H1 (cell line): Measurements from ENCODE around the gene PRXL2B. TPM values are rescaled to one million over a fixed set of nuclear protein-coding genes. Genes with fewer than 3 reads are reported as not detected.

Source experiments
- CTCF ChIA-PET: fragments of 300-600 bp; sonication (Branson Sonifier 250); formaldehyde crosslinking; loops from one replicate; lab custom pipeline; 2021; ENCODE audit not compliant: partially characterized antibody; lab: Charles Lee
- POLR2A ChIA-PET: fragments of 300-600 bp; sonication (Branson Sonifier 250); formaldehyde crosslinking; loops from one replicate; lab custom pipeline; 2021; ENCODE audit warnings: inconsistent platforms; ENCODE audit not compliant: partially characterized antibody; lab: Charles Lee
- DNase-seq, 2 experiments: peaks; one replicate each; pipeline versions ENCODE4 v3.0.0 to v3.0.0-alpha.2; 2010 to 2022; ENCODE audit warnings: low spot score in 2 of 2, low read depth in 1 of 2, mixed read lengths in 1 of 2
- FAIRE-seq: peaks from 2 replicates; lab custom pipeline; 2011; peaks lifted over from hg19 to GRCh38; lab: Jason Lieb, UNC
- H2AFZ ChIP-seq: 2 replicates; pipeline ENCODE4 v1.8.1; 2012; ENCODE audit warnings: low read length, inconsistent platforms
- H2AK5ac ChIP-seq: 2 replicates; pipeline ENCODE4 v1.6.1; 2013; ENCODE audit warnings: low read depth, low read length
- H2BK120ac ChIP-seq: replicated peaks from 2 replicates; pipeline ENCODE3; 2013; ENCODE audit warnings: low read depth, low read length, inconsistent platforms
- H2BK12ac ChIP-seq: 2 replicates; pipeline ENCODE4 v1.6.1; 2013; ENCODE audit warnings: low read depth, low read length
- H2BK15ac ChIP-seq: 2 replicates; pipeline ENCODE4 v1.6.1; 2013; ENCODE audit warnings: low read length
- H2BK20ac ChIP-seq: 2 replicates; pipeline ENCODE4 v1.6.1; 2013; ENCODE audit warnings: low read length
- H2BK5ac ChIP-seq: 2 replicates; pipeline ENCODE4 v1.6.1; 2013; ENCODE audit warnings: low read depth, low read length
- H3K14ac ChIP-seq: 2 replicates; pipeline ENCODE4 v1.6.1; 2013; ENCODE audit warnings: inconsistent platforms; ENCODE audit not compliant: insufficient read length
- H3K18ac ChIP-seq: 2 replicates; pipeline ENCODE4 v1.6.1; 2013; ENCODE audit warnings: low read length; ENCODE audit errors: extremely low read depth
- H3K23ac ChIP-seq: 2 replicates; pipeline ENCODE4 v1.6.1; 2013; ENCODE audit warnings: inconsistent platforms; ENCODE audit not compliant: insufficient read length
- H3K23me2 ChIP-seq: 2 replicates; pipeline ENCODE4 v1.6.1; 2013; ENCODE audit warnings: low read depth, low read length
- H3K27ac ChIP-seq: 2 replicates; pipeline ENCODE4 v1.6.1; 2011; ENCODE audit warnings: low read depth, low read length, inconsistent platforms
- H3K27me3 ChIP-seq, 4 experiments: replicated peaks in 1 of 4; 1 replicate in 1 of 4; 2 replicates in 3 of 4; pipeline versions ENCODE4 v1.6.1 to v1.8.1; 2011 to 2013; ENCODE audit warnings: low read length in 3 of 4, mild to moderate bottlenecking in 3 of 4, inconsistent platforms in 2 of 4, mixed read lengths in 2 of 4, moderate library complexity in 1 of 4; ENCODE audit not compliant: control insufficient read depth in 3 of 4, insufficient read depth in 3 of 4; ENCODE audit errors: extremely low read depth in 1 of 4
- H3K36me3 ChIP-seq, 4 experiments: 2 replicates each; pipeline versions ENCODE4 v1.6.1 to v1.8.1; 2011 to 2013; ENCODE audit warnings: mild to moderate bottlenecking in 4 of 4, low read length in 3 of 4, moderate library complexity in 2 of 4, control low read depth in 1 of 4, inconsistent platforms in 1 of 4; ENCODE audit not compliant: insufficient read depth in 4 of 4, control insufficient read depth in 2 of 4
- H3K4ac ChIP-seq: replicated peaks from 2 replicates; pipeline ENCODE3; 2013; ENCODE audit warnings: low read length, low read depth, mixed read lengths, inconsistent platforms; ENCODE audit not compliant: insufficient read length
- H3K4me1 ChIP-seq, 4 experiments: replicated peaks in 1 of 4; 1 replicate in 1 of 4; 2 replicates in 3 of 4; pipeline versions ENCODE4 v1.6.1 to v1.8.1; 2011 to 2013; ENCODE audit warnings: low read length in 3 of 4, inconsistent platforms in 2 of 4, mixed read lengths in 1 of 4; ENCODE audit not compliant: insufficient read depth in 4 of 4, control insufficient read depth in 3 of 4
- H3K4me2 ChIP-seq, 2 experiments: 2 replicates each; pipeline versions ENCODE4 v1.6.1 to v1.8.1; 2011 to 2013; ENCODE audit warnings: low read depth in 2 of 2, low read length in 2 of 2, control low read depth in 1 of 2, inconsistent platforms in 1 of 2, mild to moderate bottlenecking in 1 of 2; ENCODE audit not compliant: insufficient read depth in 1 of 2
- H3K4me3 ChIP-seq, 4 experiments: fragments of 200-600, 300-600 bp in 1 of 4; sonication (generic), shearing (Covaris generic), sonication (Bioruptor Twin) in 1 of 4; 2 replicates each; pipeline versions ENCODE4 v1.5.1 to v1.8.1; 2011 to 2016; ENCODE audit warnings: low read length in 4 of 4, low read depth in 3 of 4, control low read depth in 2 of 4, inconsistent platforms in 2 of 4, mild to moderate bottlenecking in 2 of 4, mixed read lengths in 1 of 4, moderate library complexity in 1 of 4; ENCODE audit not compliant: insufficient read depth in 2 of 4; ENCODE audit errors: extremely low read depth in 1 of 4
- H3K56ac ChIP-seq: replicated peaks from 2 replicates; pipeline ENCODE3; 2013; ENCODE audit warnings: low read depth, mild to moderate bottlenecking, mixed read lengths, low read length, inconsistent platforms; ENCODE audit not compliant: insufficient read length
- H3K79me1 ChIP-seq: 2 replicates; pipeline ENCODE4 v1.6.1; 2013; ENCODE audit warnings: low read depth, low read length, control low read depth
- H3K79me2 ChIP-seq, 2 experiments: 2 replicates each; pipeline versions ENCODE4 v1.6.1 to v1.8.1; 2012 to 2013; ENCODE audit warnings: low read length in 2 of 2, mild to moderate bottlenecking in 2 of 2, inconsistent platforms in 1 of 2; ENCODE audit not compliant: insufficient read depth in 2 of 2, control insufficient read depth in 1 of 2
- H3K9ac ChIP-seq, 4 experiments: replicated peaks in 1 of 4; 1 replicate in 1 of 4; 2 replicates in 3 of 4; pipeline versions ENCODE4 v1.6.1 to v1.8.1; 2011 to 2013; ENCODE audit warnings: low read depth in 3 of 4, low read length in 3 of 4, control low read depth in 2 of 4, mild to moderate bottlenecking in 2 of 4, moderate library complexity in 2 of 4, inconsistent platforms in 1 of 4; ENCODE audit errors: extremely low read depth in 1 of 4
- H3K9me3 ChIP-seq, 2 experiments: 2 replicates each; pipeline versions ENCODE4 v1.6.1 to v1.8.1; 2012 to 2013; ENCODE audit warnings: mild to moderate bottlenecking in 2 of 2, moderate library complexity in 2 of 2, control low read depth in 1 of 2, inconsistent platforms in 1 of 2, low read depth in 1 of 2, low read length in 1 of 2, mixed read lengths in 1 of 2; ENCODE audit not compliant: insufficient read depth in 2 of 2
- H4K20me1 ChIP-seq, 2 experiments: replicated peaks in 1 of 2; 2 replicates each; pipeline versions ENCODE3 to v1.8.1; 2011 to 2013; ENCODE audit warnings: inconsistent platforms in 2 of 2, low read length in 2 of 2, mild to moderate bottlenecking in 1 of 2; ENCODE audit not compliant: insufficient read depth in 2 of 2, control insufficient read depth in 1 of 2
- H4K5ac ChIP-seq: 2 replicates; pipeline ENCODE4 v1.6.1; 2013; ENCODE audit warnings: low read length, low read depth, mixed read lengths, inconsistent platforms; ENCODE audit not compliant: insufficient read length
- H4K8ac ChIP-seq: 2 replicates; pipeline ENCODE4 v1.8.0; 2013; ENCODE audit warnings: mild to moderate bottlenecking, moderate library complexity, low read length, inconsistent platforms; ENCODE audit not compliant: insufficient read depth; ENCODE audit errors: extremely low read depth
- H4K91ac ChIP-seq: replicated peaks from 2 replicates; pipeline ENCODE3; 2013; ENCODE audit warnings: low read length, mixed read lengths, inconsistent platforms; ENCODE audit not compliant: insufficient read length
- CREB1 ChIP-seq: IDR thresholded peaks from 2 replicates; pipeline ENCODE4 v1.6.1; 2012; ENCODE audit warnings: inconsistent platforms
- EGR1 ChIP-seq: IDR thresholded peaks from 2 replicates; pipeline ENCODE4 v1.6.1; 2011; ENCODE audit warnings: low read depth, low read length, borderline replicate concordance
- GTF2F1 ChIP-seq: IDR thresholded peaks from 2 replicates; pipeline ENCODE4 v1.6.1; 2012; ENCODE audit warnings: low read depth, low read length, improper control_type of control experiment, borderline replicate concordance
- JUND ChIP-seq: IDR thresholded peaks from 2 replicates; pipeline ENCODE4 v1.6.1; 2011; ENCODE audit warnings: mild to moderate bottlenecking, improper control_type of control experiment, low read length
- NRF1 ChIP-seq: IDR thresholded peaks from 2 replicates; pipeline ENCODE4 v1.6.1; 2011; ENCODE audit warnings: mild to moderate bottlenecking, low read depth, low read length, improper control_type of control experiment
- POLR2AphosphoS5 ChIP-seq: IDR thresholded peaks from 2 replicates; pipeline ENCODE4 v1.6.1; 2011; ENCODE audit warnings: low read depth, low read length
- RXRA ChIP-seq: IDR thresholded peaks from 2 replicates; pipeline ENCODE4 v1.6.1; 2011; ENCODE audit warnings: low read depth, mild to moderate bottlenecking, low read length, moderate library complexity; ENCODE audit not compliant: insufficient read depth
- SAP30 ChIP-seq: fragments of 300-600 bp; sonication (generic); IDR thresholded peaks from 2 replicates; pipeline ENCODE4 v1.7.1; 2012; ENCODE audit warnings: low read length, moderate library complexity, mild to moderate bottlenecking, inconsistent platforms; ENCODE audit not compliant: insufficient read depth, insufficient replicate concordance
- SUZ12 ChIP-seq: fragments of 200-600 bp; sonication (generic); IDR thresholded peaks from 2 replicates; pipeline ENCODE4 v1.6.1; 2012; ENCODE audit warnings: mild to moderate bottlenecking, inconsistent platforms, low read length, moderate library complexity, mixed read lengths
- YY1 ChIP-seq: IDR thresholded peaks from 2 replicates; pipeline ENCODE4 v1.6.1; 2011; ENCODE audit warnings: low read depth, mild to moderate bottlenecking, low read length
- WGBS, 2 experiments: shearing (Covaris generic) in 1 of 2; methylation state at CpG; one replicate each; pipeline versions ENCODE4 v1.1.6 to v1.1.7; 2013 to 2015; ENCODE audit warnings: low lambda C conversion rate in 2 of 2, mixed read lengths in 2 of 2, inconsistent platforms in 1 of 2, low coverage in 1 of 2, missing lambda C conversion rate in 1 of 2; ENCODE audit not compliant: insufficient replicate concordance in 2 of 2, insufficient coverage in 1 of 2, insufficient read length in 1 of 2; ENCODE audit errors: extremely low coverage in 1 of 2, missing lambda C conversion rate in 1 of 2; 5-methylcytosine and 5-hydroxymethylcytosine counted together
- polyA plus RNA-seq, 7 experiments: library from polyadenylated mRNA; depleted of rRNA in 3 of 7; stranded (reverse) in 5 of 7; unstranded in 2 of 7; fragments of >200 nt in 5 of 7; fragments of 200-250 nt in 2 of 7; gene quantifications; 1 replicate in 5 of 7; 2 replicates in 1 of 7; 4 replicates in 1 of 7; pipeline versions ENCODE4 v1.2.1 to v1.2.3, GENCODE V29; 2011 to 2013; ENCODE audit warnings: missing spikeins in 2 of 7, mixed read lengths in 2 of 7
- total RNA-seq: library from RNA; stranded (reverse); fragmentation: NEBNext Ultra II Directional; extraction: Animal tissue kit (Norgen Biotek cat#: 25700); gene quantifications from 2 replicates; pipeline ENCODE4 v1.2.1, GENCODE V29; 2021
- TF ChIP-seq, protein P1 (sequence below): IDR thresholded peaks from 2 replicates; pipeline ENCODE4 v1.6.1; 2011; ENCODE audit warnings: low read length, improper control_type of control experiment
- TF ChIP-seq, protein P2 (sequence below): IDR thresholded peaks from 2 replicates; pipeline ENCODE4 v1.6.1; 2011; ENCODE audit warnings: low read depth, mild to moderate bottlenecking, low read length; ENCODE audit not compliant: insufficient read depth

The PRXL2B gene
- total and polyA plus RNA-seq, 2 of the 8 experiments (the other 6 are each of a cell fraction or from before 2014, with no cell fraction given): 35.3 to 46.0 TPM

DNA sequence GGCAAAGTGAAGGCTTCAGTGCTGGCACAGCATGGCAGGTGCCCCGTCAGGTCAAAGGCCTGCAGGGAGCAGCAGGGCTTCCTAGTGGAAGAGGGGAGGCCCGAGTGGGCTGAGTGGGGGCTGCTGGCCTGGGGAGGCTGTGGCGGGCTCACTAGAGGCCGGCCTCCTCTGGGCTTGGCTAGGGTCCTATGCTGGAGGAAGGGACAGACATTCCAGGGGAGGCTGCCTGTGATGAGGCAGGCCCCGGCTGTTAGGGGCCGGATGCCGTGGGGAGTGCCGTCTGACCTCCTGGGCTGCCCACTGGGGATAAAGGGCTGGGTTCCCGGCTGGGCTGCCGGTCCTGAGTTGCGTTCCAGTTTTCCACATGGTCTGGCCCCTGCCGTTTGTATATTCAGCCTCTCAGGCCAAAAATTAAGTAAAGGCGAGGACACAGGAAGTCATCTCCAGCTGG lies 21.1 kb downstream of the PRXL2B start:
- Histone ChIP-seq H3K9me3 (no peaks in the 10 kb centered on the region), H2BK20ac (no peak overlapping the region), H2AK5ac (no peak overlapping the region), H3K4me3 (no peak overlapping the region), H2BK12ac (no peak overlapping the region), H3K4me2 (no peak overlapping the region), H3K23ac (no peak overlapping the region), H3K79me1 (no peaks in the 10 kb centered on the region), H3K9ac (no peak overlapping the region), H3K56ac (no peak overlapping the region), H3K27ac (no peak overlapping the region), H3K36me3 (no peaks in the 10 kb centered on the region), H2BK120ac (no peak overlapping the region), H4K5ac (no peak overlapping the region), H2BK15ac (no peak overlapping the region), H3K23me2 (no peaks in the 10 kb centered on the region), H2AFZ (no peak overlapping the region), H3K27me3 (peaks cover 0 to 3% (median 0%) of the 10 kb centered on the region in 4 experiments; a peak in 1 of 7 replicates), H3K18ac (no peak overlapping the region), H3K79me2 (no peaks in the 10 kb centered on the region), H3K4ac (no peak overlapping the region)
- 87% methylated on average over 13 of the region's 13 CpGs; no CpG with 5 or more reads in 1 of the 2 experiments for WGBS, 2 experiments
- POLR2A ChIA-PET: no interaction called here
- FAIRE-seq (no peak), DNase-seq (peak in 1 of 2 experiments; percentile 35)
- TF ChIP-seq NRF1 (no peak), CREB1 (no peak), SUZ12 (no peak), GTF2F1 (no peak), EGR1 (no peak), POLR2AphosphoS5 (no peak), SAP30 (no peak), JUND (no peak), YY1 (no peak), RXRA (no peak)
- TF ChIP-seq, protein P1, sequence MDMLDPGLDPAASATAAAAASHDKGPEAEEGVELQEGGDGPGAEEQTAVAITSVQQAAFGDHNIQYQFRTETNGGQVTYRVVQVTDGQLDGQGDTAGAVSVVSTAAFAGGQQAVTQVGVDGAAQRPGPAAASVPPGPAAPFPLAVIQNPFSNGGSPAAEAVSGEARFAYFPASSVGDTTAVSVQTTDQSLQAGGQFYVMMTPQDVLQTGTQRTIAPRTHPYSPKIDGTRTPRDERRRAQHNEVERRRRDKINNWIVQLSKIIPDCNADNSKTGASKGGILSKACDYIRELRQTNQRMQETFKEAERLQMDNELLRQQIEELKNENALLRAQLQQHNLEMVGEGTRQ: no peak
- TF ChIP-seq, protein P2, sequence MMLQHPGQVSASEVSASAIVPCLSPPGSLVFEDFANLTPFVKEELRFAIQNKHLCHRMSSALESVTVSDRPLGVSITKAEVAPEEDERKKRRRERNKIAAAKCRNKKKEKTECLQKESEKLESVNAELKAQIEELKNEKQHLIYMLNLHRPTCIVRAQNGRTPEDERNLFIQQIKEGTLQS: no peak
- TF ChIP-seq, all 59 proteins: peak for 0
- CTCF ChIA-PET: no interaction called here
- H3K4me1 ChIP-seq: peaks cover 0 to 3% (median 0%) of the 10 kb centered on the region in 4 experiments; a peak in 2 of 7 replicates
- no peak overlapping the region for H2BK5ac ChIP-seq
- H4K91ac ChIP-seq: no peak overlapping the region
- no peak overlapping the region for H3K14ac ChIP-seq
- H4K20me1 ChIP-seq: no peaks in the 10 kb centered on the region
- H4K8ac ChIP-seq: peak overlapping the region; percentile 51; the same call in 1 of the 2 replicates
